Activated naive CD4-positive, alpha-beta T cell treated with anti-CD3 and anti-CD28 coated beads, Interleukin-2, amount 50 U/mL, for 72 hours (primary cell): ENCODE results near the gene EIF3K. TPM values are rescaled to one million over a fixed set of nuclear protein-coding genes. Genes with fewer than 3 reads are reported as not detected.

Source experiments
- ATAC-seq, 2 donors: fragments of 150-1000 bp; cut with Tn5 transposase; 2 replicates each; pipeline ENCODE4 v1.10.0; 2021; ENCODE audit warnings: mild to moderate bottlenecking in 2 of 2, moderate library complexity in 2 of 2
- DNase-seq, 2 donors: peaks; one replicate each; pipeline ENCODE4 v3.0.0; 2021 to 2022; ENCODE audit warnings: low spot score in 2 of 2
- H3K27ac Mint-ChIP-seq, 2 donors: one replicate each; pipeline ENCODE4 v1.8.0; 2022; ENCODE audit warnings: mild to moderate bottlenecking in 2 of 2, mixed read lengths in 2 of 2
- H3K36me3 Mint-ChIP-seq, 2 donors: one replicate each; pipeline ENCODE4 v1.8.0; 2022; ENCODE audit warnings: mixed read lengths in 2 of 2
- H3K9me3 Mint-ChIP-seq, 2 donors: one replicate each; pipeline ENCODE4 v1.8.0; 2022; ENCODE audit warnings: mixed read lengths in 2 of 2
- total RNA-seq, 2 donors: library from RNA; stranded (reverse); gene quantifications; one replicate each; pipeline ENCODE4 v1.2.3, GENCODE V29; 2022

EIF3K gene
- total RNA-seq, 2 donors from 2014 or later: 282 to 299 TPM

DNA sequence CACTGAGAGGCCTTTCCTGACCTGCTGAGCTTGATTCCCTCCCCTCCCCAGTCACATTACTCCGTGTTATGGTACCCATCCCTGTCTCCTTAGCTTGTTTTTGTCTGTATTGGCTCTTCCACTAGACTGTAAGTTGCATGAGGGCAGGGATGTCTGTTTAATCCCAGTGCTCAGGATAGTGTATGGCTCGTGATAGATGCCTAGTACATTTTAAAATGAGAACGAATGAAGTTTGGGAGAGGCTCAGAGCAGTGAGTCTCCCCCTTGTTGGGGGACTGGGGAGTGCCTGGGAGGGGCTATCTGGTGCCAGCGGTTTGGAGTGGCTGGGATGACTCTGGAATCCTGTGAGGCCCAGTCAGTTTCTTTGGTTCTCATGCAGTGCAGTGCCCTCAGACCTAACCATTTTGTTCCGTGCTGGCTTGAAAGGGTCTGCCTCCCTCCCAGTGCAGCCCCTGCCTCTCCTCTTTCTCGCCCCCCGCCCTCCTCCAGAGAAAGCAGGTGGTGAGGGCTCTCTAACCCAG lies 63.9 kb downstream of the EIF3K start:
- no peak for ATAC-seq
- Mint-ChIP-seq H3K36me3 (peaks cover 4 to 11% of the 10 kb centered on the region in 2 donors), H3K27ac (peak overlapping the region in 1 of 2 donors; percentile 67)

DNA sequence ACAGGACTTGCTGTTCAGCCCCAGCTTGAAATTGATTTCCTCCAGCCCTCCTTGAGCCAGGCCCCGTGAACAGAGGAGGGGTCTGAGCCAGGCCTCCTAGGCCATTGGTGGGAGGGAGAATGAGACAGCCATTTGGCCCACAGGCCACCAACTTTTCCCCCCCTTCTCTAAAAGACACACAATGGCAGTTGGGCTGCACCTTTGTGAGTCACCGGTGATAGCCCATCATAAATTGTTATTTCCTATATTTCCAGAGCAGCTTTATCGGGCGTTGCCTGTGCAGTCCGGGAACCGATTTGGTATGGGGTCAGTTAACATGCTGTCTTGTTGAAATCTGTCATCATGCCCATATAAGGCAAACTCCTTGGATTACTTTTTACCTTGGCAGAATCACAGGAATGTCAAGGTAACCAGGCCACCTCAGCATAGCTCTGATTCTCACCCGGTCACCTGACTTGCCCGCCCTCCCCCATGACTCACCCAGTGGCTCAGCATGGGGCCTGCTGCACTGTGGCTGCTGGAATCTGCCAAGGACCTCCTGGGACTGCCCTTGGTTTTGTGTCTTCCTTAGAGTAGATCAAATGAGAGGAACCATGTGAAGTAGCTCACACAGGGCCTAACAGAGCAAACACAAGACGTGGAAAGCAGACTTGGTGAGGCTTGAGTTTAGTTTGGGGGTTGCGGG lies 64.5 kb downstream of the EIF3K start:
- Mint-ChIP-seq H3K27ac (peak overlapping the region in 1 of 2 donors; percentile 67), H3K9me3 (peaks cover 0 to 6% of the 10 kb centered on the region in 2 donors), H3K36me3 (peaks cover 4 to 11% of the 10 kb centered on the region in 2 donors)
- DNase-seq (peak; percentile 15 to 66), ATAC-seq (peak; percentile 57 to 78)

More for the DNA sequence above, 63.9 kb downstream of the EIF3K start:
- DNase-seq: no peak
- H3K9me3 Mint-ChIP-seq: peaks cover 0 to 6% of the 10 kb centered on the region in 2 donors

GRCh38 chr19:38684078-38684861 lies 65.3 kb downstream of the EIF3K start:
- H3K9me3 Mint-ChIP-seq: peaks cover 0 to 6% of the 10 kb centered on the region in 2 donors
- DNase-seq: no peak
- peak; percentile 25 to 60 for ATAC-seq
- peak overlapping the region; percentile 1 to 67 for H3K27ac Mint-ChIP-seq
- H3K36me3 Mint-ChIP-seq: peaks cover 4 to 11% of the 10 kb centered on the region in 2 donors

DNA sequence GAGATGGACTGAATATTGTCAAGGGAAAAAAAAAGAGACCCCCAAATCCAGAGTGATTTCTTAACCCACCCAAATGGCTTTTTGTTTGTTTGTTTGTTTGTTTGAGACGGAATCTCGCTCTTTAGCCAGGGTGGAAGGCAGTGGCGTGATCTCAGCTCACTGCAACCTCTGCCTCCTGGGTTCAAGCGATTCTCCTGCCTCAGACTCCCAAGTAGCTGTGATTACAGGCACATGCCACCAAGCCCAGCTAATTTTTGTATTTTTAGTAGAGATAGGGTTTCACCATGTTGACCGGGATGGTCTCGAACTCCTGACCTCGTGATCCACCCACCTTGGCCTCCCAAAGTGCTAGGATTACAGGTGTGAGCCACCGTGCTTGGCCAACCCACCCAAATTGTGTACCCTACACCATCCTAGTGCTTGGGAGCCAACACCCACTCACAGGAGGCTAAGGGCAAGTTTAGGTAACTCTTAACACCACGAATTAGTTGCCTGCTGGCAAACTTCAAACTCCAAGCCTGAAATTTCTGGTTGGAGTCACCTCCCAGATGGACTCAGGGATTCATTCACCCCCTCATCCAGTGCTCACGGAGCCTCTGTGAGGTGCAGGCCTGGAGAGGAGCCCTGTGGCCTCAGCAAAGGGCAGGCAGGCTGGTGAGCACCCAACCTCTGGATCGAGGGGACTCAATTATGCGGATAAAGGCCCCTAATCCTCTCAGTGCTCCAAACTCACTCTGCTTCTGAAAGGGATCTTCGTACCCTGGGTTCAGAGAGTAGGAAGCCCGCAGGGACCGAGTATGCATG lies 66.1 kb downstream of the EIF3K start:
- no peak for DNase-seq
- ATAC-seq: no peak
- Mint-ChIP-seq H3K9me3 (peaks cover 0 to 6% of the 10 kb centered on the region in 2 donors), H3K27ac (peak overlapping the region; percentile 22 to 67), H3K36me3 (peaks cover 4 to 11% of the 10 kb centered on the region in 2 donors)

DNA sequence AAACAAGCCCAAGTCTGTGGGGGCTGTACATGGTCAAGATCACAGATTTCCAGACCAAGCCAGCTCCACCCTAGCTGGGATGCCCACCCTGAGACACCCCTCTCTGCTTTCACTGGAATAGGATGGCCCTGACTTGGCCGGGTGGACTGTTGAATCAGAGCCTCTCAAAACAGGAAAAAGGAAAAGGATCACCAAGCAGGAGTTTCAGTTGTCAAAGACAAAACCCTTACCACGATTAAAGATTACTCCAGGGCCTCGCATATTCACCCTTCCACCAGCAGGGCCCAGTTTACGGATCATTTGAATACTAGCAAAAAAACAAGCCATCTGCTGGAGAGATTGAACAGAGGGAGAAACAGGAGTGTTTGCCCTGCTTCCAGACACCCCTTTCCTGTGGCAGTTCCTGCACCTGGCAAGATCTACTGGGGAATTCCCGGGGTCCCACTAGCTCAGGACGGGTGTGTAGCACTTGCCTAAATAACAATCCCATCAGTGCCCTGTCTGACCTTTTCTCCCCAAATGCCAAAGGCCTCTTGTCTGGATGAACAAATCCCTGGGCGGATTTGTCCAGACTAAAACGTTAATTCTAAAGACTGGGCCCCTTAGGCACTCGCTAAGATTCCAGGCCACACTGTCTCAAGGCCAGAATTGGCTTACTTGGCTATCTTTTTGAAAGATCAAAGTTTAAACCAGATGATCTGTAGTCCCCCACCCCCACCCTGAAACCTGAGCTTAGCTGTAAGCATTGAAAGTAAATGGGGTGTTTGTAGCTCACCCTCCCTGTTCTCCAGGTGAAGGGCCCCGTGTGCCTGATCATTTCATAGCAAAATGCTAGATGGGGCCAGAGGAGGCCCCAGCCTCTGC lies 66.9 kb downstream of the EIF3K start:
- ATAC-seq (peak; percentile 4 to 19), DNase-seq (no peak)
- Mint-ChIP-seq H3K27ac (peak overlapping the region; percentile 22 to 63), H3K36me3 (peaks cover 4 to 11% of the 10 kb centered on the region in 2 donors), H3K9me3 (peaks cover 0 to 6% of the 10 kb centered on the region in 2 donors)

DNA sequence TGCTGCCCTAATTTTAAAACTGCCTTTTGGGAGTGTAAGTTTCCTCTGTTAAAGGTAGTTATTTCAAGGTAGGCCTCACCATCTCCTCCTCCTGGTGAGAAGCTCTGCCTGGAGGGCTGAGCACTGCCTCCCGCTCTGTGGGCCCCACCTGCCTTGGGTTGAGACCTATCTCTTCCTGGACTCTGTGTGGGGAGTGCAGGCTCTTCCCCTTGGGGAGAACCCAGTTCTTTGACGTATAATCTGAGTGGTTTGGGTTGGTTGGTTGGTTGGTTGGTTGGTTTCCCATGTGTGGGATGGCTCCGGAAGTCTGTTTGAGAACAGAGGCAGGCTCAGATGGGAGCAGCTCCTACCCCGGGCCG lies 67.5 kb downstream of the EIF3K start:
- peak overlapping the region in 1 of 2 donors; percentile 63 for H3K27ac Mint-ChIP-seq
- DNase-seq (no peak), ATAC-seq (peak; percentile 67 to 73)
- peaks cover 0 to 6% of the 10 kb centered on the region in 2 donors for H3K9me3 Mint-ChIP-seq
- H3K36me3 Mint-ChIP-seq: peaks cover 4 to 11% of the 10 kb centered on the region in 2 donors

Other genes with a start within 250 kb of the EIF3K start
- 100 to 1,000 TPM; 189 to 203 TPM for gene PSMD8, start 244.6 kb upstream of the EIF3K start, total RNA-seq
- 1 to 10 TPM in 1 of 2 donors, not detected in 1; 1.2 TPM for gene GGN, start 231.2 kb upstream of the EIF3K start, total RNA-seq
- gene SPRED3, start 230.5 kb upstream of the EIF3K start, total RNA-seq: 1 to 10 TPM; 3.5 to 6.7 TPM
- gene FAM98C, start 216.1 kb upstream of the EIF3K start, total RNA-seq: 10 to 100 TPM; 28.4 to 33.1 TPM
- 1 to 10 TPM; 2.3 to 8.3 TPM for gene RASGRP4, start 193.0 kb upstream of the EIF3K start, total RNA-seq
- gene RYR1, start 185.5 kb upstream of the EIF3K start, total RNA-seq: 1 to 10 TPM; 2.9 to 5.0 TPM
- gene MAP4K1, start 1.2 kb upstream of the EIF3K start, total RNA-seq: 100 to 1,000 TPM; 225 to 247 TPM
- gene ACTN4, start 28.5 kb downstream of the EIF3K start, total RNA-seq: 100 to 1,000 TPM; 181 to 204 TPM
- 1 to 10 TPM; 1.6 to 9.0 TPM for gene CAPN12, start 125.3 kb downstream of the EIF3K start, total RNA-seq
- not detected for gene LGALS7, start 154.3 kb downstream of the EIF3K start, total RNA-seq
- gene LGALS7B, start 170.0 kb downstream of the EIF3K start, total RNA-seq: not detected
- gene LGALS4, start 193.8 kb downstream of the EIF3K start, total RNA-seq: under 1 TPM; 0.59 to 0.66 TPM
- 100 to 1,000 TPM; 129 to 170 TPM for gene ECH1, start 212.6 kb downstream of the EIF3K start, total RNA-seq
- 100 to 1,000 TPM; 658 to 720 TPM for gene HNRNPL, start 230.8 kb downstream of the EIF3K start, total RNA-seq